Measurements from ENCODE around the gene POGK.
"Not testable (repeated sequence)": the region's sequence is repeated elsewhere in the genome, so short reads cannot be mapped to it uniquely, and the experiment has no call there.

Gene POGK
- total RNA-seq: 56.5 to 193 (median 171) reads per million in 9 experiments

DNA sequence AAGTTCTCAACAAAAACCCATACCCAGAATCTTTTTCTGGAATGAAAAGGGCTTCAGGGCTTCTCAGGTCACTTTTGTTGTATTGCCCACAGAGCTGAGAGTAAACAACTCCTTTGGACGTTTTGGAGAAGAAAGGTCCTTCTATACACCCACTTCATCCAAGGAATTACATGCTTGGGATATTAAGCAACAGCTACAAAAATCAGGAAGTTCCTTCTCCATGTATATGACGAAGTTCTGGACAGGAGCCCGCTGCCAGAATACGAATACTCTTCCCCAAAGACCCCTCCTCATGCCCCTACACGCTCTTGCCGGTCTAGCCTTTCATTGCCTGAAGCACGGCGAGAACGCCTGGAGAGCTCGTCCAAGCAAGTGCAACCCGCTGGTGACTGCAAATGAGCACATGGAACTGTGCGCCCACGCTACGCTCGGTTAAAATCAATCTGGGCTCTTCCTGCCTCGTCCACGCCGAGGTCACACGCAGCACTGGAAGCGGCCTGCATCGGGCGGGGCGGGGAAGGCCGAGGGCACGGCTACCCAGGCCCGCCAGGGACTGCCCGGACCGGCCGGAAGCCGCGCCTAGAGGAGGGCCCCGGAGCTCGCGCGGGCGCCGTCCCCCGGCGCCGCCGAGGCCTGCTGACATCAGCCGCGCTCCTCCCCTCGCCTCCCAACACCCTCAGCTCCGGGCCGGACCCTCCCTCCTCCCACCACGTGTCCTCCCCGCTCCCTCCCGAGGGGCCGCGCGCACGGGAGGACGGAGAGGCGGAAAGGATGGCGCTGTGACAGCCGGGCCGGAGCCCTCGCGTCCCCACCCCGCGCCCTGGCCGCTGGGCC lies at the start of gene POGK:
Gene POGK, plus strand, starts transcription at position 710 of the 834 bp plus-strand sequence. CDS start 1,482 bp downstream, outside the sequence.
- peak; percentile 70 to 72 (median 71) for DNase-seq
- H3K9me3 Mint-ChIP-seq: no peaks in the 10 kb centered on the region
- peaks cover 26 to 27% of the 10 kb centered on the region in 2 donors for H3K4me1 Mint-ChIP-seq (ENCODE audit: low read depth in 2 of 2)
- peak within 1 kb of the TSS; percentile 90 to 95 for H3K27ac Mint-ChIP-seq
- peaks cover 6% of the 10 kb centered on the region for H3K36me3 Mint-ChIP-seq (ENCODE audit: insufficient read depth)
- ATAC-seq (replicated peaks): peak; percentile 89
- no peaks in the 10 kb centered on the region for H3K27me3 Mint-ChIP-seq
- peak within 1 kb of the TSS; percentile 85 to 87 for H3K4me3 Mint-ChIP-seq

DNA sequence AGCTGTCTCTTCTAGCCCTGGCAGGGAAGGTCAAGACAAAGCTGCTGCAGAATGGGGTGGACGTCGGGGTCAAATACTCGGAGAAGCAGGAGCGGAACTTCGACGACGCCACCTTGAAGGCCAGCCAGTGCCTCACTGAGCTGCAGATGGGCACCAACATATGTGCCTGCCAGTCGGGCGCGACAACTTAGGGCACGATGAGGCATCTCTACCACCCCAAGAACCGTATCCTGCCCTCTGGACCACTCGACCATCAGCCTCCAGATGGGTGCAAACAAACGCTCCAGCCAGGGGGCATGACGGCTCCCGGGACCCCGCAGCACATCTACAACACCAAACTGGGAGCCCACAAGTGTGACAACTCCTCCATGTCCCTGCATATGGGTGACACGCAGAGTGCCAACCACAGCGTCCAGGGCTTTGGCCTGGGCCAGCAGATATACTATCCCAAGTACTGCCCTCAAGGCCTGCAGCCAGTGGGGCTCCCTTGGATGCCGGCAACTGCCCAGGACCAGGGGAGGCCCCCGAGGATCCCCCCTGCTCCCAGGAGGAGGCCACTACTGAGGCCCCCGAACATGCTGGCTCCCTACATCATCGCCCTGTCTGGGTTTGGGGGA lies 42.5 kb upstream of the POGK start:
- Mint-ChIP-seq H3K4me1 (ENCODE audit: low read depth in 2 of 2) (no peaks in the 10 kb centered on the region), H3K4me3 (no peak overlapping the region), H3K36me3 (ENCODE audit: insufficient read depth) (no peaks in the 10 kb centered on the region), H3K27me3 (peaks cover 78 to 86% of the 10 kb centered on the region in 2 donors), H3K27ac (no peak overlapping the region), H3K9me3 (no peaks in the 10 kb centered on the region)
- DNase-seq: no peak
- ATAC-seq (replicated peaks): no peak

DNA sequence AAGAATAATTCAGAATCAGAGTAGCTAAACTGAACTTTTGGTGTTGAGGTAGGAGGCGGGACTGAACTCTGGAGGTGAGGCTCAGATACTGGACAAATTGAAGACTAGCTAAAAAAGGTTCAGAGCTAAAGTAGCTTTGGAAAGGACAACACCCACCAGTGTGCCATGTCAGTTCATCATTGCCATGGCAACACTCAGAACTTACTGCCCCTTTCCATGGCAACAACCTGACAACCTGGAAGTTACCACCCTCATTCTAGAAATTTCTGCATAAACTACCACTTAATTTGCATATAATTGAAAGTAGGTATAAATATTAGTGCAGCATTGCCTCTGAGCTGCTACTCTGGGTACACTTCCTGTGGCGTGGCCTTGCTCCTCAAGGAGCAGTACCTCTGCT lies 30.3 kb upstream of the POGK start:
- no peak overlapping the region for H3K27ac Mint-ChIP-seq
- no peaks in the 10 kb centered on the region for H3K9me3 Mint-ChIP-seq
- peaks cover 33% of the 10 kb centered on the region in 2 donors for H3K27me3 Mint-ChIP-seq
- H3K4me3 Mint-ChIP-seq: no peak overlapping the region
- no peaks in the 10 kb centered on the region for H3K36me3 Mint-ChIP-seq (ENCODE audit: insufficient read depth)
- DNase-seq: no peak
- H3K4me1 Mint-ChIP-seq (ENCODE audit: low read depth in 2 of 2): no peaks in the 10 kb centered on the region
- ATAC-seq (replicated peaks): no peak

GRCh38 chr1:166811691-166812090 lies 27.6 kb upstream of the POGK start:
- Mint-ChIP-seq H3K36me3 (ENCODE audit: insufficient read depth) (peaks cover 3% of the 10 kb centered on the region), H3K27me3 (peaks cover 35 to 44% of the 10 kb centered on the region in 2 donors), H3K4me3 (no peak overlapping the region), H3K9me3 (no peaks in the 10 kb centered on the region), H3K4me1 (ENCODE audit: low read depth in 2 of 2) (no peaks in the 10 kb centered on the region), H3K27ac (no peak overlapping the region)
- DNase-seq: no peak
- ATAC-seq (replicated peaks): no peak

DNA sequence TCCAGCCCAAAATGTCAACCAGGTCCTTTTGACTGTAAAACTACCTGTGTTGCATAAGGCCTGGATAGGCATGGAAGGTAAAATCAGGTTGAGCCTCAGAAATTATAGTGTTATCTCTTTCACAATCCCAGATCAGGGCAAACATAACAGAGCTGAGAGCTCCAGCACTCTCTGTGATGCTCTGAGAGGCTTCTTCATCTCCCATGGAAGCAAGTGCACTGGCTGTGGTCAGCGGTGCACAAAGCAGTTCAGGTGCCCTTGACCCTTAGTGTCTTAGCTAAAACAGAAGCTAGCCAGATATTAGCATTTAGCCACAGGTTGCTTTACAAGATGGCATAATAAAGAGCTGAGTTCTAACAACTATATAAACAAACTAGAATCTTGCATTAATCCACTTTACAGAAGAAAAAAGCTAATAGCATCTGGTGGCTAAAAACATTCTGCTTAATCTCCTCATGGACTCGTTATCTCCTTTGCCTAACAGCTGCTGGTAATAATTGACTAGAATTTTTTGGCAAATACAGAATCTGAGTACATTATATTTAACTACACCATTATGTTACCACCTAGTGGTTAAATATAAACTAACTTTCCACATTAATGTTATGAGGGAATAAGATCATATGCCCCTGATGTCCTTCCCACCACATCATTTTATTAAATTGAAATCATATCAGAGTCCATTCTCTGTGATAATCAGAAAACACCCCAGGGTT lies 25.6 kb upstream of the POGK start:
- Mint-ChIP-seq H3K9me3 (no peaks in the 10 kb centered on the region), H3K36me3 (ENCODE audit: insufficient read depth) (peaks cover 3% of the 10 kb centered on the region), H3K27ac (no peak overlapping the region), H3K27me3 (peaks cover 35 to 44% of the 10 kb centered on the region in 2 donors), H3K4me3 (no peak overlapping the region), H3K4me1 (ENCODE audit: low read depth in 2 of 2) (no peaks in the 10 kb centered on the region)
- DNase-seq (no peak), ATAC-seq (replicated peaks) (no peak)

DNA sequence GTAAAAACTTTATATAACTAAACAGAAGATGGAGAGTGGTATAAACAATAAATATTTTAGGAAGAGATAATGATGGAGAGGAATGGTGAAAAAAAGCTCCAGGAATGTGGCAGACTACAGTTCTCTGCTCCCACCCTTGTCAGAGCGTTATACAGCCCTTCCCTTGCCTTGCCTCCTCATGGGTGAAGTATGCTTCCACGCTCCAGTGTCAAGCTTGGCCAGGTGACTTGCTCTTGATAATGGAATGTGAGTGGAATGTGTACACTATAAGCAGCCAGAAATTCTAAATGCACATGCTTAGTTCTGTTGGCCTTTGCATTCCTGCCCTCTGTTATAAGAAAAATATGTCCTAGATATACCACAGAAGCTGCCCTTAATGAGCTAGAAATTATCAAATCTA lies 24.7 kb upstream of the POGK start:
- Mint-ChIP-seq H3K4me1 (ENCODE audit: low read depth in 2 of 2) (no peaks in the 10 kb centered on the region), H3K27ac (no peak overlapping the region), H3K9me3 (peaks cover 0 to 4% of the 10 kb centered on the region in 2 donors), H3K27me3 (peaks cover 31 to 44% of the 10 kb centered on the region in 2 donors), H3K4me3 (no peak overlapping the region), H3K36me3 (ENCODE audit: insufficient read depth) (peaks cover 3% of the 10 kb centered on the region)
- ATAC-seq (replicated peaks): no peak
- no peak for DNase-seq

- H3K27me3 Mint-ChIP-seq: peaks cover 7 to 8% of the 10 kb centered on the region in 2 donors
- H3K9me3 Mint-ChIP-seq: peaks cover 8% of the 10 kb centered on the region in 2 donors
- ATAC-seq (replicated peaks): no peak
- no peaks in the 10 kb centered on the region for H3K4me1 Mint-ChIP-seq (ENCODE audit: low read depth in 2 of 2)
- no peak overlapping the region for H3K27ac Mint-ChIP-seq
- no peaks in the 10 kb centered on the region for H3K36me3 Mint-ChIP-seq (ENCODE audit: insufficient read depth)
- DNase-seq: no peak
- H3K4me3 Mint-ChIP-seq: no peak overlapping the region
These were observed 19.3 kb upstream of the POGK start for GRCh38 chr1:166819974-166820373.

DNA sequence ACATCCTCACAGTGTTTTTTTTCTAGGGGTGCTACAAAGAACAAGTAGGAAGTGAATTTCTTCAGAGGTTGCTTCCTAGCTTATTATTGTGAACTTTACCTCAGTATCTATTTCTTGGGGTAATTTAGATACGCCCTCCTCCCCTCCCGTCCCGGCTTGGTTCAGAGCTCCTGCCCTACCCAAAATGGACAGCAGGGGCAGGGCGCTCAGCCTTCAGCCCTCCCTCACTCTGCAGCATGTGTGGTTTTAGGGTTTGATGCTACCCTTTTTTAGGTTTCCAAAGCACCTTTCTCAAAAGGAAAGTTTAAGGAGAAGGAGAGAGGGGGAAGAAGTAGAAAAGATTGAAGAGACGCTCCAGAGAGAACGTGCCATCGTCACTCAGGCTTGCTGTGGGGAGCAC lies 16.9 kb upstream of the POGK start:
- H3K4me3 Mint-ChIP-seq: no peak overlapping the region
- H3K4me1 Mint-ChIP-seq (ENCODE audit: low read depth in 2 of 2): no peaks in the 10 kb centered on the region
- H3K36me3 Mint-ChIP-seq (ENCODE audit: insufficient read depth): no peaks in the 10 kb centered on the region
- H3K27me3 Mint-ChIP-seq: no peaks in the 10 kb centered on the region
- peaks cover 8% of the 10 kb centered on the region in 2 donors for H3K9me3 Mint-ChIP-seq
- DNase-seq: no peak
- ATAC-seq (replicated peaks): no peak
- no peak overlapping the region for H3K27ac Mint-ChIP-seq

GRCh38 chr1:166827426-166827825 lies 11.8 kb upstream of the POGK start:
- Mint-ChIP-seq H3K4me1 (ENCODE audit: low read depth in 2 of 2) (no peaks in the 10 kb centered on the region), H3K9me3 (peaks cover 0 to 3% of the 10 kb centered on the region in 2 donors), H3K27ac (no peak overlapping the region), H3K4me3 (no peak overlapping the region), H3K27me3 (peaks cover 13 to 15% of the 10 kb centered on the region in 2 donors), H3K36me3 (ENCODE audit: insufficient read depth) (no peaks in the 10 kb centered on the region)
- ATAC-seq (replicated peaks) (no peak), DNase-seq (no peak)

GRCh38 chr1:166829762-166830161 lies 9.5 kb upstream of the POGK start:
- not testable (repeated sequence) for H3K4me1 Mint-ChIP-seq (ENCODE audit: low read depth in 2 of 2); DNase-seq; ATAC-seq (replicated peaks); H3K9me3 Mint-ChIP-seq; H3K27ac Mint-ChIP-seq; H3K4me3 Mint-ChIP-seq; H3K36me3 Mint-ChIP-seq (ENCODE audit: insufficient read depth)
- peaks cover 19 to 20% of the 10 kb centered on the region in 2 donors for H3K27me3 Mint-ChIP-seq

- Mint-ChIP-seq H3K27me3 (peaks cover 12 to 13% of the 10 kb centered on the region in 2 donors), H3K4me1 (ENCODE audit: low read depth in 2 of 2) (peaks cover 17 to 19% of the 10 kb centered on the region in 2 donors), H3K27ac (no peak overlapping the region), H3K4me3 (no peak overlapping the region), H3K36me3 (ENCODE audit: insufficient read depth) (peaks cover 3% of the 10 kb centered on the region), H3K9me3 (no peaks in the 10 kb centered on the region)
- no peak for ATAC-seq (replicated peaks)
- DNase-seq: no peak
These were observed 2.5 kb upstream of the POGK start for GRCh38 chr1:166836733-166837132.

DNA sequence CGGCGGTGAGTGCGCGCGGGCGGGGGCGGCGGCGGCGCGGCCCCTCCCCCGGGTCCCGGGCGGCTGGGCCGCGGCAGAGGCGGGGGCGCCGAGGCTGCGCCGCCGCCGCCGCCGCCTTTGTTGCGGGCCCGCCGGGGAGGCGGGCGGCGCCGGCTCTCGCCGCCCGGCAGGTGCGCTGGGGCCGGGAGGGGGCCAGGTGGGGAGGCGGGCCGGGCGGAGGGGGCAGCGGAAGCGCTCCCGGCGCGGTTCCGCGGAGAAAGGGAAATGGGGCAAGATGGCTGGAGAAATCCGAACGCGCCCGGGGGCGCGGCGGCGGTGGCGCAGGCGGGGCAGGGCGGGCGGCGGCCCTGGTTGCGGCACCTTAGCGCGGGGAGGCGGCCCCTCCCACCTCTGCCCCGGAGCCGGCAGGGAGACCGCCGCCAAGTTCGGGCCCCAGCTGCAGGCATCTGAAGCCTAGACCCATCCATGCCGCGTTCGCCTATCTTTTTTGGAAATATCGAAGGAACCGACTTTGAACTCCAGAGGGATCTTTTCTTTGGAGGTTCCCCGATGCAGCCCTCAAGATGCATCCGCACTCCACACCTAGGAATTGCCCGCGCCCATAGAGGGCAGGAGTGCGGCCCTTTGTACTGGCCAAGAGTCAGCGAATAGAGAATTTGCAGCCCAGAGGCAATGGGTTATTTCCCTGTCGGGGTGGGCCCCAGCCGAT lies 479 bp downstream of the POGK start:
- Mint-ChIP-seq H3K27me3 (no peaks in the 10 kb centered on the region), H3K36me3 (ENCODE audit: insufficient read depth) (peaks cover 14% of the 10 kb centered on the region), H3K9me3 (no peaks in the 10 kb centered on the region), H3K4me3 (peak overlapping the region; percentile 85 to 87), H3K27ac (peak overlapping the region; percentile 90 to 95), H3K4me1 (ENCODE audit: low read depth in 2 of 2) (peaks cover 32 to 35% of the 10 kb centered on the region in 2 donors)
- ATAC-seq (replicated peaks) (peak; percentile 61), DNase-seq (peak; percentile 41 to 47 (median 45))
